Activated CD8-positive, alpha-beta memory T cell treated with anti-CD3 and anti-CD28 coated beads, Interleukin-2, amount 50 U/mL, for 4 hours (primary cell): ENCODE results near the gene AIM2.
"Not testable (repeated sequence)": the region's sequence is repeated elsewhere in the genome, so short reads cannot be mapped to it uniquely, and the experiment has no call there.

Experiments
- DNase-seq: peaks from one replicate; pipeline ENCODE4 v3.0.0-alpha.2; 2020

AIM2 gene, protein sequence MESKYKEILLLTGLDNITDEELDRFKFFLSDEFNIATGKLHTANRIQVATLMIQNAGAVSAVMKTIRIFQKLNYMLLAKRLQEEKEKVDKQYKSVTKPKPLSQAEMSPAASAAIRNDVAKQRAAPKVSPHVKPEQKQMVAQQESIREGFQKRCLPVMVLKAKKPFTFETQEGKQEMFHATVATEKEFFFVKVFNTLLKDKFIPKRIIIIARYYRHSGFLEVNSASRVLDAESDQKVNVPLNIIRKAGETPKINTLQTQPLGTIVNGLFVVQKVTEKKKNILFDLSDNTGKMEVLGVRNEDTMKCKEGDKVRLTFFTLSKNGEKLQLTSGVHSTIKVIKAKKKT

DNA sequence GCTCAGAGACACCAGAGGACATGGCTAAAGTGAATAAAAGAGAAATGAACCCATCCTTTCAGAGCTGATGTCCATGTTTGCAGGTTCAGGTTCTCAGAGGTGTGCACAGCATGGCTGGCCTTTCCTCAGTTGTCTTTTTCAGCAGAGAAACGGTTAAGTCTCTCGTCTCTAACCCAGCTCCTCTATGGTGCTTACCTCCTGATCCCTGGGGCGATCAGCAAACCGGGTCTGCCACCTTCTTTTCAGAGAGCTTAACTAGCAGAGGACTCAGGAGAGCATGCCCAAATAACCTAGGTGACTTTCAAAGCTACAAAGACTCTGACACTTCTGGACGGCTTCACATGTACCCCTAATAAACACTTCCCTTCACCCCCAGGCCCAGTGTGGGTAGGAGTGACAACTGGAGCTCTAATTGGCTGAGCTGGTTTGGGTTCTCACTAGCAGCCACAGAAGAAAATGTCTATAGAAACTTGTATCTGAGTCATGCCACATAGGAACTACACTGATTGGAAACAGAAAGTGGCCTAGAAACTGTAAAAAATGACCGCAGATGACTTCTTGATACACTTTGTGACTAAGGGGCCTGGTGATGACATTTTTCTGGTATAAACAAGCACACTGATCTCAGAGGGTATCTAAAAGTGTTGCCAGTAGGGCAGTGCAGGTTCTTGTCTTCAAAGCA lies at the start of gene AIM2:
TSS of gene AIM2 (minus strand) at position 329 of the 682 bp plus-strand sequence. CDS start 3,267 bp downstream, outside the sequence.
- DNase-seq = peak; percentile 43

DNA sequence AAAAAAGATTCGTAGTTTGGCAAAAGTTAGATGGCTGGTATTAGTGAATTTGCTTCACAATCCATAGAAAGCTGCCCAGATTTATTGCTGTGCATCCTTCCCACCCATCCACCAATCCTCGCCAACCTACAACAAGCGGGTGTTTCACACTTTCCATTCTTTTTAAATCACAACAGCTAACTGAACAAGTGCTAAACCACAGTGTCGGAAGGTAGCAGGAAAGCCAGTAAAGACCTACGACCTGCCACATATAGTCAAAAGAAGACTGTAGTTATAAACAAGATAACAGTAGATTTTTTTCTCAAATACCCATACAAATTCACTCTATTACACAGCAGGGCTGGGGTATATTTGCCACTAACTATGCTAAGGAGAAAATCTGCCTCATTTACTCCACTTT lies 47.0 kb upstream of the AIM2 start:
- DNase-seq = no peak

DNA sequence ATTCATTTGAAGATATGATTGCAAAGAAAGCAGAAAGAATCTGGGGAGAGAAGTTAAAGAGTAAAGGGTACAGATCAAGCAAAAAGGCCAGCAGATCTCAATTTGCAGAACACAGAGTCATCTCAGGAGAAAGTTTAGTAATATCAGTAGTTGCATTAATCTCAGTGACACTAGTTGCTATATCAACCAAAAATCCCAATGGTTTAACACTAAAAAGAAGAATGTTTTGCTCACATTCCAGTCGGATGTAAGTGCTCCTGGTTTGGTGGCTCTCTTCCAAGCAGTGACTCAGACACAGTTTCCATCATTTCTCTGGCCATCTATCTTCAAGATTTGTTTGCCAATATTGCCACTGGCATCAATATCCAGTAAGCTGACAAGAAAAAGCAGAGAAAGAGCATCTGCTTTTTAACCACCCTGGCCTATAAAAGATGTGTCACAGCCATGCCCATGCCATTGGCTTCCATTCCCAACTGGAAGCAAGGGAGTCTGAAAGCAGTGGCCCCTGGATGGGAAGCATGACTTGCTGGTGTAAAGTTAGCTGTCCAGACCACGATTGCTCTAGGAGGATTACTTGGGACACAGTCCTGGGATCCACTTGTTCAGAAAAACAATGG lies 45.5 kb upstream of the AIM2 start:
- DNase-seq = no peak

DNA sequence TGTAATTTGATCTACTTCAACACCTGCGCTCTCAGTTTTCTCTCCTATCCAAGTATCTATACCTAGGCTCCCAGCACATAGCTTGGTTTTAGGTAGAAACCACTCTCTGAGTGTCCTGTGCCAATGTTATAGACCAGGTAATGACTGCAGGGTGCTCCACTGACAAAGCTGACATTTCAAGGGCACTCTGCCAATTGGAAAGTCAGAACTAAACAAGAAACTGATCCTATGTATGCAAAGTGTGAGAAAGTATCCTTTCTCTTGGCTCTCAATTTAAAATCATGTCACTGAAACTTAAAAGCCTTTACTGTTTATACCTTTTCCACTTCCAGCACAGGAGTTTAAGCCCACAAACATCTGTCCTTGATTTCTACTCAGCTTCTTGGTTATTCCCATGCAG lies 45.0 kb upstream of the AIM2 start:
- no peak for DNase-seq

DNA sequence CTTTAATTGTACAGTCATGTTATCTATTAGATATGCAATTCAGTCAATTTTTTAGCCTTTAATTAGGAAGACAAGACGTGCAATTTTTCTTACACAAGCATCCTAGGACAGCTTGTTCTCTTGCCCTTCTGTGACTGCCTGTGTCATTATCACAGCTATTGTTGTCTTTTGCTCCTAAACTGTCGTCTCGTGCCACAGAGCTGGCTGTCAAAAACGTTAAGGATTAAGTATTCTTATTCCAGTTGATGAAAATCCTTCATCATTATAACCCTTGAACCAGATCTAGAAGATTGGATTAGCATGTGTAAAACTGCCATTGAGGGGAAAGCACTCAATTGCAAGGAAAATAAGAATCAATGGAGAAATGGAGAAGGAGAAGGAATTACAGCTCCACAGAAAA lies 43.8 kb upstream of the AIM2 start:
- no peak for DNase-seq

DNA sequence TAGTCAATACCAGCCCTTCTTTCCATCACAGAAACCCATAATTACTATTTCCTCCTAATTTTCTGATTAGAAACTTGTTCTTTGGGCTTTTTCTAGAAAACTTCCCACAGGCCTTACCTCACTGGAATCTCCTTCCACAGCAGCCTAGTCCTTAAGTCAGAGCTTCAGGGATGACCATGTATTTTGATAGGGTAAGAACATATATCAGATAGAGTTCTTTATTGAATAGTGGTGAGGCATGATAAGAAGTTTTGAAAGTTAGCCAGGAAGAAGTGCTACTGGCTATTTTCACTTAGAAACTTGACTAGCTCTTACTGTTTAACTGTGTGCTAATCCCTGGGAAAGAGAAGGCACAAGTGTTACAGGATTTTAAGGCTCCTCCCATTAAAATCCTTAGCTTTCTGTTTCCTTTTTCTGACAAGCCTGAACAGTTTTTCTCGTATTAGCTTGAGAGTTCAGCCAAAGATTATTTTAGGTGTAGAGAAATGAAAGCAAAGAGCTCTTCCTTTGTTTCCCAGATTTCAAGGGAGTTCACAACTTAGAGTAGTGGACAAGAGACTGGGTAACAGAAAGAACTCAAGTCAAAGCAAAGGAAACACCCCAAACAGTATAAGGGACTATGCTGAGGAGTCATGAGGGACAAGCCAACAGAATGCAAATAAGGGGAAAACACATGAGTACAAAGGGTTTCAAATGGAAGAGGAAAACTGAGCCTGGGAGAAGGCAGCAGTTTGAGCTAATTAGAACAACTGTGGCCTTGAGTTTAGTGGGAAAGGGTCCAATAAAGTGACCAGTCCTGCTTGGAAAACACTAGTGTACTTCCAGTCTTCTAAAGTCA lies 37.2 kb upstream of the AIM2 start:
- DNase-seq = no peak

DNA sequence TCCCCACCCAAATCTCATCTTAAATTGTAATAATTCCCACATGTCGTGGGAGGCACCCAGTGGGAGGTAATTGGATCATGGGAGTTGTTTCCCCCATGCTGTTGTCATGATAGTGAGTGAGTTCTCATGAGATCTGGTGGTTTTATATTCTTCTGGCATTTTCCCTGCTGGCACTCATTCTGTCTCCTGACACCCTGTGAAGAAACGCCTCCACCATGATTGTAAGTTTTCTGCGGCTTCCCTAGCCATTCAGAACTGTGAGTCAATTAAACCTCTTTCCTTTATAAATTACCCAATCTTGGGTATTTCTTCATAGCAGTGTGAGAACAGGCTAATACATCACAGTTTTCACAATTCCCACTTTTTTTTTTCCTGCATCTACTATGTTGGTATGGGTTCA lies 26.5 kb upstream of the AIM2 start:
- not testable (repeated sequence) for DNase-seq

DNA sequence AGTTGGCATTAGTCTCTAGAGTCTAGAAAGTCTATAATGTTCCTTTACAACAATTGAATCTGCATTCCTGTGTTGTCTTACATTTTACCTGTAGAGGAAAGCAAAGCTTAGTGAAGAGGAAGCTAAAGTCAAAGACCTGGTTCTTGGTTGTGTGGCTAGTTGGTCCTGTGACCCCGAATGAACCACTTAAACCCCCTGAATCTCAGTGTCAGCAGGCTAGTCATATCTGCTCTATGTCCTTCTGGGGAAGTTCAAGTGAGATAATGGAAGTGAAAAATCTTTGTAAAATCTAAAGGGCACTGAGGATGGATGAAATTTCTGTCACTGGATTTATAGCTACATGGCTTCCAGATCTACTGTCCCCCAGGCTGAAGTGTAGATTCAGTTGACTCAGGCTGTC lies 24.0 kb upstream of the AIM2 start:
- DNase-seq = no peak

DNA sequence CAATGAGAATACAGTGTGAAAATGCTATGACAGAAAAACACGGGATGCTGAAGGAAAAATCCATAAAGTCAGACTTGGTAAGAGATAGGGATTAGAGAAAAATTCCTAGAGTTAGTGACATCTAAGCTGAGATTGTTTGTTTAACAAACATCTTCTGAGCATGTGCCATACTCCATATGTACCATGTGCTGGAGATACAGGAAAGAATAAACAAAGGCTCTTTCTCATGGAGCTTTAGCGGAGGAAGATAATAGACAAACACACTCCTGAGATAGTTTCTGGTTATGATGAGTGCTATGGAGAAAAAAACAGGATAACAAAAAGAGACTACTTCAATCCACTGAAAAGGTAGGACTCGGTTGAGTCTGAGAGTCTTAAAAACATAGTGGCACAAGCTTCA lies 22.0 kb upstream of the AIM2 start:
- no peak for DNase-seq

DNA sequence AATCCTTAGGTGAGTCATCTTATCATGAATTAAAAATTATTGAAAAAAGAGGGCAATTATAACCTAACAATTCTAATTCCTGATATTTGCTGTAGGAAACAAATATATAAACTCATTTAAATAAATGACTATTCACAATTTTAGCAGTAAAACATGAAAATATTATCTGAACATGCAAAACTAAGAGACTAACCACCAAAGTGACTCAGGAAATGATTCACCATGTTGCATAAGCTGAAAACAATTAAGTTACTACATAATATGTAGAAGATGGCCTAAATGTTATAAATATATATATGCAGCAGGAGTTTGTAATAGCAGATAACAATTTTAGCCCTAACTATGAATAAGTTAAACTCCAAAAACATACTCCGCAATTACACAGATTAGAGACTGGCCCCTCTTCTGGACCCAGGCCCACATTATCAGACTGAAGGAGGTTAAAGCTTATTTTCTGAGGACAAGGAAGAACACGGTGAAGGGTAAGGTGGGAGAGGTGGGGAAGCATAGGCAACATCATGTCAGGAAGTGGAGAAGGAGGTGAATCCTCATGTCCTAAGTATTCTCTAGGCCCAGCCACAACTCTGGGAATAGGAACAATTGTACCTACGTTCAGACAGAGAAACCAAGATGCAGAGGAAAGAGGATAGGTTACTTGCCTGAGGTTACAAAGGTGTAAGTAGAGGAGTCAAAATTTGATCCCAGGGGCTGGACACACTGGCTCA lies 15.6 kb upstream of the AIM2 start:
- no peak for DNase-seq

DNA sequence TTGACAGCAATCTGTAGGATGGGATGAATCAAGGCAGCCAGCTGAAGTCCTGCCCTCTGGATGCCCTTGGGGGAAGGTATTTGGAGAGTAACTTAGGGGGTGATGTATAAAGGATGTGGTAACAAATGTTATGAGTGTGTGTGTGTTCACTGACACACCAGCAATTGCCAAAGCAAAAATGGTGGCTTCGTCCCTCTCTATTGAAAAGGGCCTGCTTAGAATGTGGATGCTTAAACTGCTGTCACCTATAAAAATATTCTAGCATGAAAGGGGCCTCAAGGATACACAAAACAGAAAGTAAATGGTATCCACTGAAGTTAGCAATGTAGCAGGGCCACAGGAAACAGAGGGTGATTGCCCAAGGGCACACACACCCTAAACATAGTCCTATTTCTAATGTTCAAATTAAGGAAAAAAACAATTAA lies 15.1 kb upstream of the AIM2 start:
- DNase-seq = no peak

DNA sequence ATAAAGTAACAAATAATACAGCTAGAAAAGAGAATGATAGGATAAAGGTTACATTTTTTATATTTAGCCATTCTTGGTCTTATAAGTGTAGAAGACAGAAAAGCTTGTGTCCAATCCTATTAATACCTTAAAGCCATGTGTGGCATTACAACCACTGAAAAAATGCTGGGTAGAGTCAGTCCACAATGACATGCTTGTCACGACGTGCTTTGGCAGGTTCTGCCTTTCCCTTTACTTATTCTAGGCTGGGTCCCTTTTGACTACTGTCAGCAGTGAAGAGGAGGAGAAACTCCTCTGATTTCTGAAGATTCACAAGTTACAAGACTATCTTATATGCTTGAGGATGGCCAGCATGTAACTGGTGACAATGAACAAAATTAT lies 14.6 kb upstream of the AIM2 start:
- DNase-seq = no peak

DNA sequence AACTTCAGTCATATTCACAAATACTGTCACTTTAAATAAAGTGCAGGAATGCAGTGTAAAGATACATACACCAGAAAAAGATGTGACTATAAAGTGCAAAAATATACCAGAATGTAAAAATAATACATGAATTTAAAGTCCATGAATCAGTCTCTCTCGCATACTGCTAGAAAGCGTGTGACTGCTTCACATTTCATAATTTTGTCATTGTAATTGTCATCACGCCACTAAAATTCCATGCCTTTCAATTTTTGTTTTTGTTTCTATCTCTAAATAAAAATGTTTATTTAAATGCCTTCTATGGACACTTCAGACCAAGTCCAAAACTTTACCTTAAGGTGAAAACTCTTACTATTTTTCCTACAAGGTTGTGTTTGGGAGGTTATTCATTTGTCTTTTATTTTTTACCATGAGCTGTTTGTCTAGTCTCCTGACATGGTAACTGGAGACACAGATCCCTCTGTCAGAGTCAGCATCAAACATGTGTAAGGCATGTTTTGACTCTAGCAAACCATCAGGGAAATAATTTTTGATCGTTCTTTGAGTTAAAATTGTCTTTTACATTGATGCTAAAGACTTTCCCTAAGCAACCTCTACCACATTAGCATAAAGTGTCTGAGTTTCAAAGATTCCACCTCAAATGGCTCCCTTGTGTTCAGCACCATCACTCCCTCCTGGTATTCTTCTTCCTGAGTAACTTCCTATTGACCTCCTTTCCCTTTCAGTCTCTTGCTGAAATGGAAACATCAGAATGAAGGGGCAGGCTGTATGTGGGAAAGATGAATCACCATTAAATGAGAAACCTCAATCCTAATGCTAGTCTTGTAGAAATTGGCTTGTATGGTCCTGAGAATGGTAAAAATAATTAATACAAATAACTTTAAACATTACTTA lies 14.0 kb upstream of the AIM2 start:
- no peak for DNase-seq

DNA sequence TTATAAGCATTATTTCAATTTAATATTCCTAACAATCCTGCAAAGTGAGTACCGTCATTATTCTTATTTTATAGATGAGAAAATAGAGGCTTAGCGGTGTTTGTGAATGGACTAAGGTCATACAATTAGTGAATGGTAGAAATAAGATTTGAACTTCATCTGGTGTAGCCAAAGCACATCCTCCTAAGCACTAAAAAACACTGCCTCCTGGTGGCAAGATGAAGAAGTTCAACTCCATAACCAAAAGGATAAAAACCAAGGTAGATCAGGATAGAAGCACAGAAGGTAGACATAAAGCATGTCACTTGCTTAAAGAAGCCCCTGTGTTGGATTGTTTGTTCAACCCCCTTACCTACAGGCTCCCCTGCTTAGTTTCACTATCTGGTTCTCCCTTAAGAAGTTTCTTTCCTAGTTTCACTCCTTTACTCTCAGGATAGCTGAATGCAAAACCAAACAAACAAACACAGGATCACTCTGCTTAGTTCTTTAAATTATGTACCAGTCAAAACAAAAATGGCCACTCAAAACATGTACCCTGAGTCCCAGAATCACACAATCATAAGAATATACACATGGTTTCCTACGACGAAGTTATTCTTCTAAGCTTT lies 12.7 kb upstream of the AIM2 start:
- DNase-seq = no peak

DNA sequence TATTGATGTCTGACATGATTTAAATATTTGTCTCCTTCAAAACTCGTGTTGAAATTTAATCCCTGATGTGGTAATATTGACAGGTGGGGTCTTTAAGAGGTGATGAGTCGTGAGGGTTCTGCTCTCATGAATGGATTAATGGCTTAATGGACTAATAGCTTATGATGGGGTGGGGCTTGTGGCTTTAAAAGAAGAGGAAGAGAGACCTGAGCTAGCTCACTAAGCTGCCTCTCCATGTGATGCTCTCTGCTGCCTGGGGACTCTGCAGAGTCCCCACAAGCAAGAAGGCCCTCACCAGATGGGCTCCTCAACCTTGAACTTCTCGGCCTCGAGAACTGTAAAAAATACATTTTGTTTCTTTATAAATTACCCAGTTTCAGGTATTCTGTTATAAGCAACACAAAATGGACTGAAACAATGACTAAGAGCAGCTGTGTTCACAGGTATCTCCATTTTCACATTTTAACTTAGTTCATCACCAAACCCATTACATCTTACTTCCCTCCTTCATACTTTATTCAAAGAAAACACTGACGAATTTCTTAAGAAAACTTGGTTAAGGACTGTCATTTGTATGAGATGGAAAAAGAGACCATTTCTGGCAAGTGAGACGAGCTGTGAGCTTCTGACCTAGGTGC lies 12.1 kb upstream of the AIM2 start:
- DNase-seq = no peak

DNA sequence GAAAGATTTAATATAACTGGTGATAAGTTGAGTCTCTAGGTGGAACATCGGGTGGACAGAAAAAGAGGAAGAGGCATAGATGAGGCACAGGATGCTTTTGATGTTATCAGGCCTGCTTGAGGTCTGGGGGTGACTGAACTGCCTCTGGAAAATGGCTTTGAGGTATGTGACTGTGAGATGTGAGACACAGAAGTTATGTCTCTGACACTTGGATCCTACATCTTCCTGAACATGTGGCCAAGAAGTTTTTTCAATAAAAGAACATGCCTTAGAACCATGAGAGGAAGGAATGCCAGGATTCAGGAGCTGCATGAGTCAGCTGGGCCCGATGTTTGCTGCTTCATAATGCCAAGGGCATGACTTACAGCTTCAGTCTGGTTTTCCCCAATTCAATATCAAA lies 11.5 kb upstream of the AIM2 start:
- DNase-seq = no peak

DNA sequence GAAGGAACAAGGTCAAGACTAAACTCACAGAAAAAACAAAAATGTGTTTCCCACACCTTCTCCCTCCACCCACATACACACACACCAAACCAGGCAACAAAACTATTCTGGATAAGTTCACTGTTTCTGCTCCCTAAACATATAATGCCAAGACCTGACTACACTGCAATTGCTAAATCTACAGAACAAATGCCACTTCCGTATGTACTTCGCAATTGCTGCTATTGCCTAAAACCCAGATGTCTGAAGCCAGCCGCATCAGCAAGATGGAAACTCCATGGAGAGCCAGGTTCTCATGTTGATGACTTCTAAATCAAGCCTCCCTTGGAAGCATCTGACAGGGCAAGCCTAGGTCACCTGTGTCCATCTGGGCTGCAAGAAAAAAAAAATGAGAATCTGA lies 8.3 kb upstream of the AIM2 start:
- DNase-seq = no peak

DNA sequence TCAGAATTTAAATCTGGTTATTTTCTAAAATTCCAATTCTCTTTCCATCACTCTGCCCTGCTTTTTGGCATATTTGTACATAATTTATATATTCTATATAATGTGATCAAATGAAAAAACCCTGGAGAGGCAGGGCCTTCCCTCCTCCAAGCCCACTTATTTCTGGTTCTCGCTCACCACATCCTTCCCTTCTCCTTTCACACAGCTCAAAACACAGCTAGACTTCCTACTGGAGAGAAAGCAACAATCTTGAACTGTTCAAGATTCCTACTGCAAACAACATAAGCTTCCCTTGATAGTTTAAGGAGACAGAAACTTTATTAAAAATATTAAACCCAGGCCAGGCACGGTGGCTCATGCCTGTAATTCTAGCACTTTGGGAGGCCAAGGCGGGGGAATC lies 7.6 kb upstream of the AIM2 start:
- DNase-seq = no peak

DNA sequence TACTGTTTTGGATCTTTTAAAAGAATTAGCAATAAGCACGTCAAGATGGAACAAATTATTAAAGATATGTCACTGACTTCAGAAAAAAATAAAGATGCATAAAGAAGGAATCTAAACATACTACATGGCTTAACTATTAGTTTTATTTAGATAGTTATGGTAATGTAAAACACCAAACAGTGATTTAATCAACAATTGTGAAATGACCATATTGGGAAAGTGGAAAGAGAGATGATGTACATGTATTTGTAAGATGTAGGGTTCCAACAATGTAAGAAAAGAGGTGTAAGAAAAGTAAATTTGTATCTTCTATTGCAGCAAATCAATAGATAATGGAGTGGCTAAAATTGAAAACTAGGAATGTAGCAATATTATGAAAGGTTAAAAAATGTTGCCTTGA lies 6.4 kb upstream of the AIM2 start:
- DNase-seq = no peak

DNA sequence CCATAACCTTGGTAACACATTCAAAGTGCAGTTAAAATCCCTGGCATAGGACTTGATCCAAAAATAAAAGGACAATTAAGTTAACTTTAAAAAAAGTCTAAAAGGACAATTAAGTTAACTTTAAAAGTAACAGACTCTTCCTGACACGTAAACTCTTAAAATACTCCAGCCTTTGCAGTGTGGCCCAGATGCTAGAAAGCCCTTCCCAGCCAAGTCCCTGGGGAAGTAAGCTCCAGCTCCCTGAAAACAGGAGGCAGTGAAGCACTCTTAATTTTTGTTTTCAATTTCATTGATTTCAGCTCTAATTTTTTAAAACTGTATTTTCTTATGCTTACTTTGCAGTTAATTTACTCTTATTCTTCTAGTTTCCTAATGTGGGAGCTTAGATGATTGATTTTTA lies 5.1 kb upstream of the AIM2 start:
- DNase-seq = no peak

DNA sequence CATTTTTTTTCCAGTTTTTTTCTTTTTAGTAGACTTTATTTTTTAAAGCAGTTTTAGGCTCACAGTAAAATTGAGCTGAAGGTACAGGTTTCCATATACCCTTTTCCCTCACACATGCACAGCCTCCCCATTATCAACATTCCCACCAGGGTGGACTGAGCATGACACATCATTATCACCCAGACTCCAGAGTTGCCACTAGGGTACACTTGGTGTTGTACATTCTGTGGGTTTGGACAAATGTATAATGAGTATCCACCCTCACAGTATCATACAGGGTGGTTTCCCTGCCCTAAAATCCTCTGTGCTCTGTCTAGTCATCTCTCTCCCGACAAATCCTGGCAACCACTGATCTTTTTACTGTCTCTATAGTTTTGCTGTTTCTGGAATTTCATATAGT lies 3.0 kb upstream of the AIM2 start:
- no peak for DNase-seq
